ENCODE results near the gene GSTM3. TPM values are rescaled to one million over a fixed set of nuclear protein-coding genes. Genes with fewer than 3 reads are reported as not detected.

The GSTM3 gene
- total RNA-seq, result 70.7 and 124 TPM in 2 replicates

DNA sequence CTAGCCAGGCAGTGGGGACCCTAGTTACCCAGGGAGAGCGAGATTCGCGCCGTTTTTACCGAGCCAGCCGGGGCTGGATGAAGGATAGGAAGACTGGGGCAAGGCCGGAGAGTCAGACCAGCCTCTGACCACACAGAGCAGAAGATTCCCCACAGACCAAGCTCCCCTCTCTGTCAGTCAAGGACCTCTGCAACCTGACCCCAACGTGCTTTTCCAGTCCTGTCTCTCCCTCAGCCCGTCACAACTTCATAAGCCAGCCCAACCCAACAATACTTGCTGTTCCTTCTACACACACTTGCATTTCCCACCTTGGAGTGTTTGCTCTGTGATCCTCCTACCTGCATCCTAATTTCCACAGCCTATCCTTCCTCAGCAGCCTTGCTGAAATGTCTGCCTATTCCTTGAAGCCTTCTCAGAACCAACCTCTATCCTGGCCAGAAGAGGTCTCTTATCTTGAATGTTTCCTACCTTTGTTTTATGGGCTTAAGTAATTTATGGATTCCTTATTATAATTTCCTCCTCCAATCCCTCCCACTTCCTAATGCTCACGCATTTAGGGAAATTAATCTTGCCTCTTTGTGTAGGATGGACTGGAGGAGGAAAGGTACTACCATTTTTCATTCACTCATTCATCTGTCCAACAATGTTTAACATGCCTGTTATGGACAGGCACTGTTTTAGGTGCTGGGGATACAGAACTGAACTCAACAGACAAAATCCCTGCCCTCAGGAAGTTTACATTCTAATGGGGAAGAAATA lies at the start of gene GSTM3:
Gene GSTM3 (minus strand): TSS at position 424 of the 759 bp plus-strand sequence. CDS start 751 bp downstream, outside the sequence.

DNA sequence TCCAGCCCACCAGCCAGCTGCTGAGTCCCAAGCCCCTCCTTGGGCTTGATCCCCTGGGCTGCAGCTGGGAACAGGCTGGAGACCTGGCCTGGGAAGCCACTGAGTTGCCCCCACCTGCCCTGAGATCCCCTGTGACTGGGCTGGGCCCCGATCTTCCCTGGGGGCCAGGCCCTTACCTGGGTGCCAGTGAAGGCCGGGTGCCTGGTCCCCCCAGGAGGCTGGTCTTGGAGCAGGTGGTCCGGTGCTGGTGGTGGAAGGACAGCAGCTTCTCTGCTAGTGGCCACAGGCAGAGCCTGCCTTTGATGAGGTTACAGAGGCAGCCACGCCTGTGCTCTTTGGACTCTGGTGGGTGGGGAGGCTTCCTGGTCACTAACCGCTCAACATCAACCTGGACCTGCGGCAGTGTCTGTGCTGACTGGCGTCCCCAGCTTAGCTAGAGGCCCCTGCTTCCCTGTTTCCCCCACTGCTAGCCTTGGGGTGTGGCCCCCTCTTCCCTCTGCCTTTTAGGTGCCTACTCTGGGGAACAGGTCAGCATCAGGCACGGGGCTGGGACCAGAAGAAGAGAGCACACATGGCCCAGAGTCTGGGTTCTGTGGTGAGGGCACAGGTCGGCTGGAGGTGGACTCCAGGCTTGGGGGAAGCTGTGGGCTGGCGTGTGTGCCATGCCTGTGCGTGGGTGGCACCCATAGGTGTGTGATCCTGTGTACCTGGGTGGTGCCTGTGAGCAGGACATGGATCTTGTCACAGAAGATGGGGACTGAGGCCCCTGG lies 23.0 kb upstream of the GSTM3 start, which contains the start of gene EPS8L3:
Gene EPS8L3 (minus strand): TSS at position 278 of the 770 bp plus-strand sequence. CDS start 2,174 bp downstream, outside the sequence.

GRCh38 chr1:109711593-109712320 lies 29.1 kb downstream of the GSTM3 start, which contains the start of gene GSTM5:
TSS of gene GSTM5 (plus strand) at chr1:109712251. CDS start at chr1:109712313, 62 bp downstream.

GRCh38 chr1:109687641-109688499 lies 53.0 kb downstream of the GSTM3 start, which contains the start of gene GSTM1:
TSS of gene GSTM1 (plus strand) at chr1:109687817. CDS start at chr1:109687874, 57 bp downstream.

Other genes with a start within 250 kb of the GSTM3 start
- 11.7 and 12.2 TPM in 2 replicates for gene CYB561D1, start 246.9 kb downstream of the GSTM3 start, total RNA-seq
- gene AMIGO1, start 231.3 kb downstream of the GSTM3 start, total RNA-seq, result 3.3 and 4.9 TPM in 2 replicates
- not detected in 2 replicates for gene GPR61, start 201.2 kb downstream of the GSTM3 start, total RNA-seq
- gene GNAI3, start 192.4 kb downstream of the GSTM3 start, total RNA-seq, result 12.9 and 14.3 TPM in 2 replicates
- gene GNAT2, start 121.4 kb downstream of the GSTM3 start, total RNA-seq, result 0.16 TPM in 1 of 2 replicates, not detected in the other
- 140 and 147 TPM in 2 replicates for gene AMPD2, start 121.2 kb downstream of the GSTM3 start, total RNA-seq
- gene GSTM4, start 84.9 kb downstream of the GSTM3 start, total RNA-seq, result 16.5 and 17.5 TPM in 2 replicates
- gene GSTM2, start 73.0 kb downstream of the GSTM3 start, total RNA-seq, result 27.7 and 31.9 TPM in 2 replicates
- 18.3 TPM in 1 of 2 replicates, not detected in the other for gene GSTM1, start 53.2 kb downstream of the GSTM3 start, total RNA-seq
- gene GSTM5, start 28.8 kb downstream of the GSTM3 start, total RNA-seq, result 6.0 and 12.5 TPM in 2 replicates
- gene EPS8L3, start 22.9 kb upstream of the GSTM3 start, total RNA-seq, result not detected in 2 replicates
- gene CSF1, start 169.8 kb upstream of the GSTM3 start, total RNA-seq, result 128 and 161 TPM in 2 replicates
- gene AHCYL1, start 243.7 kb upstream of the GSTM3 start, total RNA-seq, result 53.1 and 64.4 TPM in 2 replicates

All from hair follicle dermal papilla cell (primary cell).